T-cell (primary cell): Measurements from ENCODE around the gene ST7. TPM values are rescaled to one million over a fixed set of nuclear protein-coding genes. Genes with fewer than 3 reads are reported as not detected.

Experiments
- ATAC-seq, 4 experiments: fragments of 200-7000 bp in 3 of 4; fragments of 150-1000 bp in 1 of 4; cut with Tn5 transposase; replicated peaks in 1 of 4; 1 replicate in 3 of 4; 2 replicates in 1 of 4; pipeline ENCODE4 v1.10.0; 2021; ENCODE audit warnings: moderate library complexity in 3 of 4, mild to moderate bottlenecking in 2 of 4, moderate number of reproducible peaks in 1 of 4
- CTCF ChIA-PET, 2 donors: fragments of 300-600 bp; sonication (Branson Sonifier 250); formaldehyde crosslinking; loops; one replicate each; lab custom pipeline; 2022; ENCODE audit warnings: antibody characterized with exemption in 2 of 2; lab: Charles Lee
- POLR2A ChIA-PET, 2 donors: fragments of 300-600 bp; sonication (Branson Sonifier 250); formaldehyde crosslinking; loops; one replicate each; lab custom pipeline; 2022; ENCODE audit warnings: antibody characterized with exemption in 2 of 2; lab: Charles Lee
- DNase-seq, 35 experiments: peaks; one replicate each; pipeline versions ENCODE4 v3.0.0 to v3.0.0-alpha.2; 2013 to 2023
- H3K27ac ChIP-seq: one replicate; pipeline ENCODE4 v1.5.1; 2013; ENCODE audit warnings: low read length
- H3K27me3 ChIP-seq, 2 experiments: replicated peaks in 1 of 2; 1 replicate in 1 of 2; 2 replicates in 1 of 2; pipeline versions ENCODE4 v1.6.1 to v1.7.0; 2013; ENCODE audit warnings: low read length in 1 of 2, mixed read lengths in 1 of 2; ENCODE audit not compliant: control insufficient read depth in 2 of 2, insufficient read depth in 2 of 2; ENCODE audit errors: extremely low read depth in 1 of 2
- H3K36me3 ChIP-seq, 2 donors: 1 replicate in 1 of 2; 2 replicates in 1 of 2; pipeline versions ENCODE4 v1.6.1 to v1.7.0; 2013; ENCODE audit warnings: low read length in 1 of 2; ENCODE audit not compliant: control insufficient read depth in 2 of 2, insufficient read depth in 1 of 2; ENCODE audit errors: extremely low read depth in 1 of 2
- H3K4me1 ChIP-seq, 2 experiments: 1 replicate in 1 of 2; 2 replicates in 1 of 2; pipeline versions ENCODE4 v1.6.1 to v1.7.0; 2013; ENCODE audit warnings: low read length in 2 of 2, mixed read lengths in 1 of 2; ENCODE audit not compliant: insufficient read depth in 2 of 2, control insufficient read depth in 1 of 2; ENCODE audit errors: extremely low read depth in 1 of 2
- H3K4me3 ChIP-seq, 2 donors: 1 replicate in 1 of 2; 2 replicates in 1 of 2; pipeline versions ENCODE4 v1.5.1 to v1.7.0; 2013; ENCODE audit warnings: mild to moderate bottlenecking in 2 of 2, low read length in 1 of 2, moderate library complexity in 1 of 2; ENCODE audit not compliant: control insufficient read depth in 1 of 2; ENCODE audit errors: extremely low read depth in 1 of 2
- H3K9me3 ChIP-seq: 2 replicates; pipeline ENCODE4 v1.7.0; 2013
- H3K27ac Mint-ChIP-seq, 2 donors: one replicate each; pipeline ENCODE4 v1.8.0; 2020 to 2021; ENCODE audit warnings: mild to moderate bottlenecking in 2 of 2, mixed read lengths in 2 of 2
- H3K27me3 Mint-ChIP-seq, 2 donors: one replicate each; pipeline ENCODE4 v1.8.0; 2021 to 2022; ENCODE audit warnings: mixed read lengths in 2 of 2
- H3K36me3 Mint-ChIP-seq: one replicate; pipeline ENCODE4 v1.8.0; 2021; ENCODE audit warnings: mixed read lengths
- H3K4me1 Mint-ChIP-seq, 3 donors: one replicate each; pipeline ENCODE4 v1.8.0; 2020 to 2022; ENCODE audit warnings: mixed read lengths in 3 of 3, mild to moderate bottlenecking in 1 of 3
- H3K4me3 Mint-ChIP-seq, 3 donors: one replicate each; pipeline ENCODE4 v1.8.0; 2020 to 2022; ENCODE audit warnings: mild to moderate bottlenecking in 3 of 3, mixed read lengths in 3 of 3, moderate library complexity in 3 of 3
- H3K9me3 Mint-ChIP-seq, 3 donors: one replicate each; pipeline ENCODE4 v1.8.0; 2020 to 2022; ENCODE audit warnings: mixed read lengths in 3 of 3
- WGBS: methylation state at CpG from one replicate; pipeline ENCODE4 v1.1.5; 2013; ENCODE audit warnings: missing lambda C conversion rate; ENCODE audit not compliant: insufficient coverage; 5-methylcytosine and 5-hydroxymethylcytosine counted together
- total RNA-seq, 35 experiments: library from RNA in 6 of 35; stranded (reverse) in 6 of 35; fragments of 120-200 nt in 1 of 35; gene quantifications; one replicate each; pipeline versions ENCODE4 v1.2.1 to v1.2.4 and lab custom pipeline; 2013 to 2026

Gene ST7
- total RNA-seq, 5 donors from 2014 or later (not counting 1 experiment from before 2014, with no cell fraction given) = 3.3 to 6.1 (median 4.4) TPM

- H3K4me3 Mint-ChIP-seq = no peak overlapping the region
- H3K36me3 Mint-ChIP-seq = no peaks in the 10 kb centered on the region
- H3K9me3 ChIP-seq = no peaks in the 10 kb centered on the region
- H3K9me3 Mint-ChIP-seq = no peaks in the 10 kb centered on the region
- no peaks in the 10 kb centered on the region for H3K36me3 ChIP-seq
- peaks cover 8 to 14% of the 10 kb centered on the region in 2 experiments for H3K4me1 ChIP-seq
- CTCF ChIA-PET = no interaction called here
- peaks cover 0 to 2% of the 10 kb centered on the region in 2 experiments for H3K27me3 ChIP-seq
- H3K4me3 ChIP-seq = no peak overlapping the region
- WGBS = 100% methylated on average over 1 of the region's 2 CpGs
- H3K27ac ChIP-seq = no peak overlapping the region
- peaks cover 18 to 21% (median 18%) of the 10 kb centered on the region in 3 donors for H3K4me1 Mint-ChIP-seq
- H3K27me3 Mint-ChIP-seq = no peaks in the 10 kb centered on the region
- POLR2A ChIA-PET = no interaction called here
- no peak overlapping the region for H3K27ac Mint-ChIP-seq
- DNase-seq (no peak), ATAC-seq (no peak)
Measured at GRCh38 chr7:117044664-117045063, 91.4 kb downstream of the ST7 start.

- Mint-ChIP-seq H3K27me3 (no peaks in the 10 kb centered on the region), H3K4me3 (no peak overlapping the region), H3K36me3 (no peaks in the 10 kb centered on the region), H3K27ac (no peak overlapping the region), H3K9me3 (no peaks in the 10 kb centered on the region), H3K4me1 (peaks cover 20 to 25% (median 21%) of the 10 kb centered on the region in 3 donors)
- DNase-seq (no peak), ATAC-seq (no peak)
- H3K4me3 ChIP-seq = no peak overlapping the region
- no peak overlapping the region for H3K27ac ChIP-seq
- WGBS = 81% methylated on average over 4 of the region's 4 CpGs
- peaks cover 0 to 2% of the 10 kb centered on the region in 2 experiments for H3K27me3 ChIP-seq
- H3K36me3 ChIP-seq = no peaks in the 10 kb centered on the region
- H3K9me3 ChIP-seq = no peaks in the 10 kb centered on the region
- peaks cover 12 to 16% of the 10 kb centered on the region in 2 experiments for H3K4me1 ChIP-seq
- CTCF ChIA-PET = interaction anchor here in 1 of 2 donors (0.8 kb wide), 1 partner anchor 37 kb away, joined by 3 read pairs; no protein-coding TSS in a partner anchor
- POLR2A ChIA-PET = no interaction called here
Measured at GRCh38 chr7:117045927-117046710, 92.8 kb downstream of the ST7 start.

GRCh38 chr7:117047496-117047895 is 94.2 kb downstream of the ST7 start:
- H3K27ac ChIP-seq = no peak overlapping the region
- no peaks in the 10 kb centered on the region for H3K27me3 Mint-ChIP-seq
- no peaks in the 10 kb centered on the region for H3K36me3 Mint-ChIP-seq
- H3K4me1 Mint-ChIP-seq = peaks cover 22 to 33% (median 27%) of the 10 kb centered on the region in 3 donors
- H3K4me3 Mint-ChIP-seq = no peak overlapping the region
- no peak overlapping the region for H3K27ac Mint-ChIP-seq
- POLR2A ChIA-PET = no interaction called here
- ATAC-seq (no peak), DNase-seq (no peak)
- CTCF ChIA-PET = interaction anchor here in 1 of 2 donors (1.1 kb wide), 1 partner anchor 80 kb away, joined by 3 read pairs; no protein-coding TSS in a partner anchor
- no peaks in the 10 kb centered on the region for H3K36me3 ChIP-seq
- no peak overlapping the region for H3K4me3 ChIP-seq
- H3K9me3 ChIP-seq = no peaks in the 10 kb centered on the region
- WGBS = 86% methylated on average over 1 of the region's 3 CpGs
- H3K9me3 Mint-ChIP-seq = no peaks in the 10 kb centered on the region
- peaks cover 0 to 2% of the 10 kb centered on the region in 2 experiments for H3K27me3 ChIP-seq
- peaks cover 12 to 17% of the 10 kb centered on the region in 2 experiments for H3K4me1 ChIP-seq

- whole genome bisulfite sequencing = no CpG with 5 or more reads among the region's 5 CpGs
- ChIA-PET CTCF (interaction anchor here in 1 of 2 donors (1.1 to 2.0 kb wide), 2 partner anchors 60 to 79 kb away, joined by 3 to 5 read pairs; no protein-coding TSS in a partner anchor), POLR2A (interaction anchor here in 1 of 2 donors (0.6 kb wide), 1 partner anchor 134 kb away, joined by 3 read pairs; no protein-coding TSS in a partner anchor)
- Histone ChIP-seq H3K4me3 (no peak overlapping the region), H3K27ac (no peak overlapping the region), H3K27me3 (peaks cover 0 to 2% of the 10 kb centered on the region in 2 experiments), H3K36me3 (no peaks in the 10 kb centered on the region), H3K9me3 (no peaks in the 10 kb centered on the region), H3K4me1 (peaks cover 12 to 17% of the 10 kb centered on the region in 2 experiments)
- peaks cover 22 to 33% (median 27%) of the 10 kb centered on the region in 3 donors for H3K4me1 Mint-ChIP-seq
- ATAC-seq (peak in 3 of 4 experiments; percentile 40 to 72 (median 48)), DNase-seq (peak in 6 of 35 experiments; percentile 0 to 23 (median 4))
- H3K4me3 Mint-ChIP-seq = peak overlapping the region; percentile 14 to 62 (median 56)
- no peaks in the 10 kb centered on the region for H3K9me3 Mint-ChIP-seq
- peak overlapping the region in 1 of 2 donors; percentile 80 for H3K27ac Mint-ChIP-seq
- H3K27me3 Mint-ChIP-seq = no peaks in the 10 kb centered on the region
- no peaks in the 10 kb centered on the region for H3K36me3 Mint-ChIP-seq
Measured at GRCh38 chr7:117048114-117048866, 95.0 kb downstream of the ST7 start.

GRCh38 chr7:117048882-117049281 is 95.6 kb downstream of the ST7 start:
- peak overlapping the region; percentile 14 to 62 (median 56) for H3K4me3 Mint-ChIP-seq
- no peaks in the 10 kb centered on the region for H3K27me3 Mint-ChIP-seq
- Histone ChIP-seq H3K4me3 (no peak overlapping the region), H3K27ac (no peak overlapping the region), H3K4me1 (peaks cover 12 to 17% of the 10 kb centered on the region in 2 experiments), H3K9me3 (no peaks in the 10 kb centered on the region), H3K36me3 (no peaks in the 10 kb centered on the region), H3K27me3 (peaks cover 0 to 2% of the 10 kb centered on the region in 2 experiments)
- 100% methylated on average over 1 of the region's 3 CpGs for WGBS
- no peak for DNase-seq
- CTCF ChIA-PET = interaction anchor here in 1 of 2 donors (2.0 kb wide), 1 partner anchor 60 kb away, joined by 5 read pairs; no protein-coding TSS in a partner anchor
- no peaks in the 10 kb centered on the region for H3K9me3 Mint-ChIP-seq
- POLR2A ChIA-PET = interaction anchor here in 1 of 2 donors (0.6 kb wide), 1 partner anchor 135 kb away, joined by 3 read pairs; no protein-coding TSS in a partner anchor
- H3K27ac Mint-ChIP-seq = peak overlapping the region in 1 of 2 donors; percentile 80
- H3K4me1 Mint-ChIP-seq = peaks cover 22 to 33% (median 27%) of the 10 kb centered on the region in 3 donors
- no peaks in the 10 kb centered on the region for H3K36me3 Mint-ChIP-seq
- ATAC-seq = no peak

GRCh38 chr7:117051808-117052207 is 98.5 kb downstream of the ST7 start:
- Mint-ChIP-seq H3K27ac (no peak overlapping the region), H3K27me3 (no peaks in the 10 kb centered on the region), H3K36me3 (no peaks in the 10 kb centered on the region), H3K9me3 (no peaks in the 10 kb centered on the region), H3K4me3 (no peak overlapping the region), H3K4me1 (peaks cover 22 to 33% (median 27%) of the 10 kb centered on the region in 3 donors)
- Histone ChIP-seq H3K36me3 (no peaks in the 10 kb centered on the region), H3K4me1 (peaks cover 12 to 17% of the 10 kb centered on the region in 2 experiments), H3K4me3 (no peak overlapping the region), H3K9me3 (no peaks in the 10 kb centered on the region), H3K27me3 (no peaks in the 10 kb centered on the region), H3K27ac (no peak overlapping the region)
- WGBS = no CpG with 5 or more reads among the region's 1 CpG
- ATAC-seq = no peak
- ChIA-PET POLR2A (no interaction called here), CTCF (no interaction called here)
- DNase-seq = no peak
